Thyroid gland (tissue), 4 donors: ENCODE results near the gene CKMT1B. TPM values are rescaled to one million over a fixed set of nuclear protein-coding genes. Genes with fewer than 3 reads are reported as not detected.
"Not testable (repeated sequence)": the region's sequence is repeated elsewhere in the genome, so short reads cannot be mapped to it uniquely, and the experiment has no call there.

Experiments
- DNase-seq, 2 donors: peaks; one replicate each; pipeline ENCODE4 v3.0.0-alpha.2; 2019
- H3K27ac ChIP-seq, 3 donors: fragments of 200-600 bp; sonication (generic); 1 replicate in 2 of 3; 2 replicates in 1 of 3; pipeline ENCODE4 v1.5.1; 2016 to 2019; ENCODE audit warnings: mild to moderate bottlenecking in 1 of 3, moderate library complexity in 1 of 3
- H3K27me3 ChIP-seq: fragments of 200-600 bp; sonication (generic); one replicate; pipeline ENCODE4 v1.5.1; 2019
- H3K36me3 ChIP-seq, 2 donors: fragments of 200-600 bp; sonication (generic); one replicate each; pipeline ENCODE4 v1.5.1; 2016 to 2019
- H3K4me1 ChIP-seq, 2 donors: fragments of 200-600 bp; sonication (generic); one replicate each; pipeline ENCODE4 v1.5.1; 2017 to 2019
- H3K4me3 ChIP-seq, 3 donors: fragments of 200-600 bp; sonication (generic); replicated peaks in 1 of 3; 1 replicate in 2 of 3; 2 replicates in 1 of 3; pipeline ENCODE4 v1.5.1; 2016; ENCODE audit warnings: mild to moderate bottlenecking in 1 of 3
- H3K9me3 ChIP-seq: fragments of 200-600 bp; sonication (generic); one replicate; pipeline ENCODE4 v1.5.1; 2017
- CTCF ChIP-seq, 6 experiments: fragments of 200-600 bp in 3 of 6; fragments of 450-650 bp in 3 of 6; sonication (generic) in 3 of 6; IDR thresholded peaks; one replicate each; pipeline ENCODE4 v1.5.1; 2016 to 2019; ENCODE audit warnings: antibody characterized with exemption in 6 of 6, mild to moderate bottlenecking in 2 of 6, inconsistent platforms in 1 of 6, moderate library complexity in 1 of 6
- POLR2A ChIP-seq, 2 donors: fragments of 450-650 bp; IDR thresholded peaks; one replicate each; pipeline ENCODE4 v1.6.1; 2017; ENCODE audit warnings: antibody characterized with exemption in 2 of 2, mild to moderate bottlenecking in 2 of 2, moderate library complexity in 1 of 2
- WGBS, 2 donors: methylation state at CpG; one replicate each; pipeline ENCODE4 v1.1.5; 2017; 5-methylcytosine and 5-hydroxymethylcytosine counted together
- intact Hi-C: fragments of 100-400 bp; cut with DNase I; formaldehyde crosslinking; loops from one replicate; pipeline ENCODE4 v1.15.1; 2023
- total RNA-seq, 4 donors: library from RNA; depleted of rRNA; stranded (reverse); fragments of >200 nt; gene quantifications; one replicate each; pipeline ENCODE4 v1.2.3, GENCODE V29; 2016

Gene CKMT1B
- 10 to 100 TPM in 3 of 4 donors, 1 to 10 TPM in 1; 4.3 to 41.2 (median 21.8) TPM for total RNA-seq

- DNase-seq, H3K27ac ChIP-seq, intact Hi-C loops, H3K4me3 ChIP-seq, H3K4me1 ChIP-seq, H3K36me3 ChIP-seq, H3K9me3 ChIP-seq, H3K27me3 ChIP-seq: not testable (repeated sequence)
- no CpG with 5 or more reads among the region's 43 CpGs for WGBS, 2 donors
Observed at GRCh38 chr15:43593328-43594190, at the start of gene CKMT1B. Gene CKMT1B (plus strand): TSS chr15:43594027. CDS start chr15:43594219, 192 bp downstream.

GRCh38 chr15:43544266-43544665 is 49.6 kb upstream of the CKMT1B start:
- intact Hi-C loops: no loop called here
- Histone ChIP-seq H3K27me3 (no peaks in the 10 kb centered on the region), H3K4me3 (no peak overlapping the region), H3K27ac (no peak overlapping the region), H3K9me3 (no peaks in the 10 kb centered on the region), H3K4me1 (no peaks in the 10 kb centered on the region), H3K36me3 (no peaks in the 10 kb centered on the region)
- TF ChIP-seq CTCF (IDR thresholded peaks at IDR 0.05): no peak
- TF ChIP-seq POLR2A (IDR thresholded peaks at IDR 0.05): no peak
- no peak for DNase-seq

- Histone ChIP-seq H3K4me1 (no peaks in the 10 kb centered on the region), H3K9me3 (no peaks in the 10 kb centered on the region), H3K27ac (no peak overlapping the region), H3K4me3 (no peak overlapping the region), H3K27me3 (no peaks in the 10 kb centered on the region), H3K36me3 (no peaks in the 10 kb centered on the region)
- TF ChIP-seq CTCF (IDR thresholded peaks at IDR 0.05) (no peak), POLR2A (IDR thresholded peaks at IDR 0.05) (no peak)
- no peak for DNase-seq
- 96% methylated on average over 1 of the region's 1 CpG for WGBS, 2 donors
- intact Hi-C loops: no loop called here
Observed at GRCh38 chr15:43545426-43545825, 48.4 kb upstream of the CKMT1B start.

GRCh38 chr15:43547539-43547938 is 46.3 kb upstream of the CKMT1B start:
- no peaks in the 10 kb centered on the region for H3K9me3 ChIP-seq
- H3K27me3 ChIP-seq: no peaks in the 10 kb centered on the region
- no peak overlapping the region for H3K4me3 ChIP-seq
- no peak for DNase-seq
- H3K36me3 ChIP-seq: no peaks in the 10 kb centered on the region
- H3K27ac ChIP-seq: no peak overlapping the region
- 99% methylated on average over 2 of the region's 2 CpGs for WGBS, 2 donors
- H3K4me1 ChIP-seq: no peaks in the 10 kb centered on the region
- TF ChIP-seq POLR2A (IDR thresholded peaks at IDR 0.05) (no peak), CTCF (IDR thresholded peaks at IDR 0.05) (no peak)
- intact Hi-C loops: no loop called here

GRCh38 chr15:43550527-43551363 is 43.1 kb upstream of the CKMT1B start:
- H3K4me1 ChIP-seq: no peaks in the 10 kb centered on the region
- intact Hi-C loops: no loop called here
- no peak overlapping the region for H3K4me3 ChIP-seq
- DNase-seq: no peak
- no peaks in the 10 kb centered on the region for H3K27me3 ChIP-seq
- TF ChIP-seq POLR2A (IDR thresholded peaks at IDR 0.05): no peak
- no peak for TF ChIP-seq CTCF (IDR thresholded peaks at IDR 0.05)
- no peaks in the 10 kb centered on the region for H3K9me3 ChIP-seq
- WGBS, 2 donors: 76 to 83% methylated on average over 10 of the region's 10 CpGs
- no peak overlapping the region for H3K27ac ChIP-seq
- no peaks in the 10 kb centered on the region for H3K36me3 ChIP-seq
